ENCODE data around the gene L1CAM.

- TF ChIP-seq CTCF (IDR thresholded peaks at IDR 0.05) (no peak), POLR2A (IDR thresholded peaks at IDR 0.05) (no peak)
Measured at GRCh38 chrX:153883163-153883843, 2.7 kb downstream of the L1CAM start.

Measured in lower leg skin (tissue), 3 donors.